ENCODE measurements around the gene HYAL2.

Gene HYAL2

DNA sequence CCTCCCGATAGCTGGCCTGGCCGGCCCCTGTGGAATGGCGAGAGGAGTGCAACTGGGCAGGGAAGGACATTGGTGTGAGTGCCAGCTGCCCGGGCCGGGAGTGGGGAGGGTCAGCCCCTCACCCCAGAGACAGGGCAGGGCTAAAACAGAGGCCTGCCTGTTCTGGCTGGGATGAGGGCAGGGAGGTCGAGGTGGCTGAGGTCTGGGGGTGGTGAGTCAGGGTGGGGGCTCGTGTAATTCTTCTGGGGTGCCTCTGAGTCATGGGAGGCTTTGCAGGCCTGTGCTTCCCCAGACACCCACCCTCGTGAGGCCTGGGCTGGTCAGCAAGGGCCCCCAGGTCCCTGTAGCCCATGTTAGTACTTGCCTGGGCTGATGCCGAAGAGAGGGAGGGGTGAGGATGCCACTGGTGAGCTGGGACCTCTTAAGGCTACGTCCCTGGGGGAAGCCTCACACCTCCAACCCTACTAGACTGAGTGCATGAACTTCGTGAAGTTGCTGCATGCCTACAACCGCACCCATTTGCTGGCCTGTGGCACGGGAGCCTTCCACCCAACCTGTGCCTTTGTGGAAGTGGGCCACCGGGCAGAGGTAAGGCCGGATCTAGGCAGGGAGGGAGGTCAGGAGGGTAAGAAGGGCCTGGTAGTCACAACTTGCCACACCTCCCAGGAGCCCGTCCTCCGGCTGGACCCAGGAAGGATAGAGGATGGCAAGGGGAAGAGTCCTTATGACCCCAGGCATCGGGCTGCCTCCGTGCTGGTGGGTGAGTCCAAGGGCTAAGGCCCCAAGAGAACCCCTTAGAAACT lies 51.9 kb downstream of the HYAL2 start:
- TF ChIP-seq, protein P1, sequence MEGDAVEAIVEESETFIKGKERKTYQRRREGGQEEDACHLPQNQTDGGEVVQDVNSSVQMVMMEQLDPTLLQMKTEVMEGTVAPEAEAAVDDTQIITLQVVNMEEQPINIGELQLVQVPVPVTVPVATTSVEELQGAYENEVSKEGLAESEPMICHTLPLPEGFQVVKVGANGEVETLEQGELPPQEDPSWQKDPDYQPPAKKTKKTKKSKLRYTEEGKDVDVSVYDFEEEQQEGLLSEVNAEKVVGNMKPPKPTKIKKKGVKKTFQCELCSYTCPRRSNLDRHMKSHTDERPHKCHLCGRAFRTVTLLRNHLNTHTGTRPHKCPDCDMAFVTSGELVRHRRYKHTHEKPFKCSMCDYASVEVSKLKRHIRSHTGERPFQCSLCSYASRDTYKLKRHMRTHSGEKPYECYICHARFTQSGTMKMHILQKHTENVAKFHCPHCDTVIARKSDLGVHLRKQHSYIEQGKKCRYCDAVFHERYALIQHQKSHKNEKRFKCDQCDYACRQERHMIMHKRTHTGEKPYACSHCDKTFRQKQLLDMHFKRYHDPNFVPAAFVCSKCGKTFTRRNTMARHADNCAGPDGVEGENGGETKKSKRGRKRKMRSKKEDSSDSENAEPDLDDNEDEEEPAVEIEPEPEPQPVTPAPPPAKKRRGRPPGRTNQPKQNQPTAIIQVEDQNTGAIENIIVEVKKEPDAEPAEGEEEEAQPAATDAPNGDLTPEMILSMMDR (IDR thresholded peaks at IDR 0.05), result no peak

DNA sequence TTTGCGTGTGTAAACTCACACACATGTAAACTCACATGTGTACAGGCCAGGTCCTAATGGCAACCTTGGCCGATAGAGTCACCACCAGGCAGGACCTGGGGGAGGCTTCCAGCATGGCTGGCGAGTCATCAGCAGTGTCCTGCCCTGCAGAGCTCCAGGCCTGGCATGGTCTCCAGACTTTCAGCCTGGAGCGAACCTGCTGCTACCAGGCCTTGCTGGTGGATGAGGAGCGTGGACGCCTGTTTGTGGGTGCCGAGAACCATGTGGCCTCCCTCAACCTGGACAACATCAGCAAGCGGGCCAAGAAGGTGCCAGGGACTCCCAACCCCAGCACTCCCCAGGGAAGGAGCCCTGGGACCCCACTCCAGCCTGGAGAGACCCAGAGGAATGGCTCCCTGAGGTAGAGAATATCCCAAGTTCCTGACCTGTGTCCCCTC lies 52.5 kb downstream of the HYAL2 start:
- TF ChIP-seq, protein P1 (IDR thresholded peaks at IDR 0.05), result no peak

DNA sequence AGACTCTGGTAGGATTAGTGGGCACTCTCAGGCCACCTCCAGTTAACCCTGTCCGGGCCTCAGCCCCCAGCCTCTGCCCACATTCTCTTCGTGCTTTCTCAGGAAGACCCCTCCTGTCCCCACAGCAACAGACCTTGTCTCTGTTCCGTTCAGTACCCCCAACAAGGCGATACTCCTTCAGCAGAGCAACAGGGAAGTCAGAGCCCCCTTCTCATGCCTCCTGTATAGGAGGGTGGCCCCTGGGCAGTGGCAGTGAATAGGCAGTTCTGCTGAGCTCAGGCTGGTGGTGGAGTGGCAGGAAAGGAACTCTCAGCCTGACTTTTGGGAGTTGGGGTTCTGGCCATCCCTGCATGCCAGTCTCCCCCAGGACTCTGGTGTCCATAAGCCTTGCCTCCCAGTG lies 53.1 kb downstream of the HYAL2 start:
- TF ChIP-seq, protein P1 (IDR thresholded peaks at IDR 0.05), result no peak

DNA sequence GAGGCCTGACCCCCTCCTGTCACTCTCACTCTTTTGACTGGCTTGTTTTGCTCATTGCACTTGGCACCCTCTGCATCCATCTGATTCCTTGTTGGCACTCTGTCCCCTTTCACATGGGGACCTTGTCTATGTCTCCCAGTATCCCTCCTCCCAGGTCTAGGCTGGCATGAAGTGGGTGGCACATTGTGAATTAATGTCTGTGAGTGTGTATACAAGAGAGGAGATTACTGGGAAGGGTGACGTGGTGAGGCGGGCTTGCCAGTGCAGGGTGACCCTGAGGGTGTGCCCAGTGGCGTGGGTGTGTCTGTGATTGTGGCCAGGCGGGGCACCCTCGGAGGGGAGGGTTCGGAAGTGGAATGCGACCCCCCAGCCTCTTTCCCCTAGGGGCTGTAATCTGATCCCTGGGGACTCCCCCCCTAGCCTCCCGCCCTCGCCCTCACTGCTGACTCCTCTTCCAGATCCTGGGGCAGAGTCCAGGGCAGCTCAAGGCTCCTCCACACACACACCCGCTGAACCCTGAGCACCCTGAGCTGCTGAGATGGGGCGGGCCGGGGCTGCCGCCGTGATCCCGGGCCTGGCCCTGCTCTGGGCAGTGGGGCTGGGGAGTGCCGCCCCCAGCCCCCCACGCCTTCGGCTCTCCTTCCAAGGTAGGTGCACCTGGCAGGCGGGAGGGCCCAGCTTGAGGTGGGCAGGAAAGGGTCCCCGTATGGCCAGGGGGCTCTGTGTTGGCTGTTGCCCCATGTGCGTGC lies 53.7 kb downstream of the HYAL2 start, which contains the start of gene SEMA3B:
SEMA3B (plus strand) TSS at position 445 of the 749 bp plus-strand sequence; CDS start at position 539, 94 bp downstream.
- TF ChIP-seq, protein P1 (IDR thresholded peaks at IDR 0.05), result no peak

DNA sequence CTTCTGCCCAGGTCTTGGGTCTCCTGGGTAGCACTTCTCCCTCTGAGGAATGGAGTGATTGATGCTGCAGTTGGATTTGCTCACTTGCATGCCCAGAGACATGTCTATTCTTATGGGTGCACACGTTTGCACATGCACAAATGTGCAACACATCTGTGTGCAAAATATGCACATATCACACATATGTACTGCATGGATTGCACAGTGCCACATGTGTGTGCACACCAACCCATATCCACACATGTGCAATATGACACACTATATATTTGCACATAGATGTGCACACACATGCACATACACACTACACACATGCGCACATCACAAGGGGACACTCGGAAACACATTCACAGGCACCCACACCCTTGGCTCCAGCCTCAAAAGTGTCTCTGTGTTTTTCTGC lies 54.3 kb downstream of the HYAL2 start:
- TF ChIP-seq, protein P1 (IDR thresholded peaks at IDR 0.05), result no peak
